Measurements from ENCODE around the gene FGFR1OP2. TPM values are rescaled to one million over a fixed set of nuclear protein-coding genes. Genes with fewer than 3 reads are reported as not detected.

The FGFR1OP2 gene
- total RNA-seq, 4 donors from 2014 or later = 13.7 to 85.4 (median 43.9) TPM

- 76 to 93% methylated on average over 4 to 5 of the region's 5 CpGs for WGBS, 2 donors (ENCODE audit: low coverage in 1 of 2)
Measured at GRCh38 chr12:27001663-27002062, 63.4 kb downstream of the FGFR1OP2 start.

GRCh38 chr12:27002141-27002540 is 63.9 kb downstream of the FGFR1OP2 start:
- TF ChIP-seq POLR2AphosphoS5 (IDR thresholded peaks at IDR 0.05) (no peak), CTCF (IDR thresholded peaks at IDR 0.05) (no peak), EP300 (IDR thresholded peaks at IDR 0.05; ENCODE audit: low read depth) (no peak), POLR2A (IDR thresholded peaks at IDR 0.05) (no peak)
- Histone ChIP-seq H3K4me3 (no peak overlapping the region), H3K27ac (no peak overlapping the region), H3K27me3 (no peaks in the 10 kb centered on the region), H3K9me3 (no peaks in the 10 kb centered on the region), H3K4me1 (peaks cover 0 to 20% (median 7%) of the 10 kb centered on the region in 4 donors), H3K36me3 (peaks cover 0 to 4% (median 0%) of the 10 kb centered on the region in 4 donors)
- intact Hi-C loops (cut with DNase I; ENCODE audit: low total_unique reads) = no loop called here
- in situ Hi-C loops (cut with MboI; ENCODE audit: low pct_ligation_motif_present in 1 of 4, low pct_unique_long_range_greater_than_20kb in 1 of 4, low sequenced_read_pairs in 3 of 4) = loop anchor here in 2 of 4 donors (25.0 kb wide), 1 partner anchor 165 kb away; the partner anchor contains the start of gene ITPR2 (in 2 of the 2)
- no peak for DNase-seq
- 97% methylated on average over 4 of the region's 5 CpGs for WGBS, 2 donors (ENCODE audit: low coverage in 1 of 2)

More at GRCh38 chr12:27001663-27002062, 63.4 kb downstream of the FGFR1OP2 start:
- DNase-seq = no peak
- H3K4me1 ChIP-seq = peaks cover 0 to 16% (median 5%) of the 10 kb centered on the region in 4 donors
- H3K27ac ChIP-seq = no peak overlapping the region
- peaks cover 0 to 4% (median 0%) of the 10 kb centered on the region in 4 donors for H3K36me3 ChIP-seq
- no peak overlapping the region for H3K4me3 ChIP-seq
- in situ Hi-C loops (cut with MboI; ENCODE audit: low pct_ligation_motif_present in 1 of 4, low pct_unique_long_range_greater_than_20kb in 1 of 4, low sequenced_read_pairs in 3 of 4) (loop anchor here in 2 of 4 donors (25.0 kb wide), 1 partner anchor 164 kb away; the partner anchor contains the start of gene ITPR2 (in 2 of the 2)), intact Hi-C loops (cut with DNase I; ENCODE audit: low total_unique reads) (no loop called here)
- no peaks in the 10 kb centered on the region for H3K27me3 ChIP-seq
- no peaks in the 10 kb centered on the region for H3K9me3 ChIP-seq
- TF ChIP-seq CTCF (IDR thresholded peaks at IDR 0.05) = no peak
- no peak for TF ChIP-seq POLR2AphosphoS5 (IDR thresholded peaks at IDR 0.05)
- no peak for TF ChIP-seq POLR2A (IDR thresholded peaks at IDR 0.05)
- no peak for TF ChIP-seq EP300 (IDR thresholded peaks at IDR 0.05; ENCODE audit: low read depth)

GRCh38 chr12:27003421-27004381 is 65.4 kb downstream of the FGFR1OP2 start:
- H3K9me3 ChIP-seq = no peaks in the 10 kb centered on the region
- H3K27ac ChIP-seq = no peak overlapping the region
- H3K4me1 ChIP-seq = peaks cover 0 to 24% (median 9%) of the 10 kb centered on the region in 4 donors
- DNase-seq = no peak
- 74 to 94% methylated on average over 3 to 6 of the region's 6 CpGs for WGBS, 2 donors (ENCODE audit: low coverage in 1 of 2)
- H3K36me3 ChIP-seq = peaks cover 0 to 4% (median 0%) of the 10 kb centered on the region in 4 donors
- H3K27me3 ChIP-seq = no peaks in the 10 kb centered on the region
- in situ Hi-C loops (cut with MboI; ENCODE audit: low pct_ligation_motif_present in 1 of 4, low pct_unique_long_range_greater_than_20kb in 1 of 4, low sequenced_read_pairs in 3 of 4) (loop anchor here in 2 of 4 donors (25.0 kb wide), 1 partner anchor 166 kb away; the partner anchor contains the start of gene ITPR2 (in 2 of the 2)), intact Hi-C loops (cut with DNase I; ENCODE audit: low total_unique reads) (no loop called here)
- TF ChIP-seq POLR2A (IDR thresholded peaks at IDR 0.05) (no peak), EP300 (IDR thresholded peaks at IDR 0.05; ENCODE audit: low read depth) (no peak), CTCF (IDR thresholded peaks at IDR 0.05) (no peak), POLR2AphosphoS5 (IDR thresholded peaks at IDR 0.05) (no peak)
- no peak overlapping the region for H3K4me3 ChIP-seq

- DNase-seq = no peak
- in situ Hi-C loops (cut with MboI; ENCODE audit: low pct_ligation_motif_present in 1 of 4, low pct_unique_long_range_greater_than_20kb in 1 of 4, low sequenced_read_pairs in 3 of 4) (loop anchor here in 2 of 4 donors (25.0 kb wide), 1 partner anchor 168 kb away; the partner anchor contains the start of gene ITPR2 (in 2 of the 2)), intact Hi-C loops (cut with DNase I; ENCODE audit: low total_unique reads) (no loop called here)
- 85 to 93% methylated on average over 2 of the region's 2 CpGs for WGBS, 2 donors (ENCODE audit: low coverage in 1 of 2)
- no peaks in the 10 kb centered on the region for H3K9me3 ChIP-seq
- H3K36me3 ChIP-seq = no peaks in the 10 kb centered on the region
- H3K4me1 ChIP-seq = peaks cover 0 to 24% (median 9%) of the 10 kb centered on the region in 4 donors
- H3K27ac ChIP-seq = no peak overlapping the region
- no peak overlapping the region for H3K4me3 ChIP-seq
- no peaks in the 10 kb centered on the region for H3K27me3 ChIP-seq
- TF ChIP-seq POLR2A (IDR thresholded peaks at IDR 0.05) (no peak), POLR2AphosphoS5 (IDR thresholded peaks at IDR 0.05) (no peak), CTCF (IDR thresholded peaks at IDR 0.05) (no peak), EP300 (IDR thresholded peaks at IDR 0.05; ENCODE audit: low read depth) (no peak)
Measured at GRCh38 chr12:27005495-27005894, 67.2 kb downstream of the FGFR1OP2 start.

Measured in transverse colon (tissue), 4 donors.